Endothelial cell of umbilical vein (primary cell): ENCODE data around the gene HNRNPDL. TPM values are rescaled to one million over a fixed set of nuclear protein-coding genes. Genes with fewer than 3 reads are reported as not detected.

Source experiments
- BruUV-seq: library from RNA; stranded (reverse); fragments of 400-500 nt; replicated peaks from 2 replicates; lab custom pipeline; 2021; lab: Mats Ljungman, UMichigan
- CTCF ChIA-PET: fragments of 300-600, 350-600 bp; sonication (Branson Sonifier 250); formaldehyde crosslinking; loops from one replicate; lab custom pipeline; 2021; ENCODE audit warnings: antibody characterized with exemption, inconsistent platforms; lab: Charles Lee
- POLR2A ChIA-PET: fragments of 300-600, 350-600 bp; sonication (Branson Sonifier 250); formaldehyde crosslinking; loops from one replicate; lab custom pipeline; 2021; ENCODE audit warnings: antibody characterized with exemption, inconsistent platforms; lab: Charles Lee
- DNase-seq: peaks from one replicate; pipeline ENCODE4 v3.0.0-alpha.2; 2011; ENCODE audit warnings: low read depth, low spot score
- FAIRE-seq: peaks from 2 replicates; lab custom pipeline; 2011; peaks lifted over from hg19 to GRCh38; lab: Jason Lieb, UNC
- H2AFZ ChIP-seq: 2 replicates; pipeline ENCODE4 v1.6.0; 2012; ENCODE audit warnings: low read depth, low read length, control low read depth, inconsistent platforms
- H3K27ac ChIP-seq: 2 replicates; pipeline ENCODE4 v1.5.1; 2011; ENCODE audit warnings: low read depth, mild to moderate bottlenecking, control low read depth, low read length, moderate library complexity; ENCODE audit not compliant: insufficient read depth
- H3K27me3 ChIP-seq, 2 experiments: 2 replicates each; pipeline versions ENCODE4 v1.6.0 to v1.6.1; 2011; ENCODE audit warnings: low read length in 2 of 2, mixed read lengths in 1 of 2; ENCODE audit not compliant: control insufficient read depth in 2 of 2, insufficient read depth in 2 of 2
- H3K36me3 ChIP-seq, 2 experiments: 2 replicates in 1 of 2; 3 replicates in 1 of 2; pipeline ENCODE4 v1.5.1; 2011; ENCODE audit warnings: low read length in 2 of 2, mild to moderate bottlenecking in 1 of 2, moderate library complexity in 1 of 2; ENCODE audit not compliant: control insufficient read depth in 2 of 2, insufficient read depth in 2 of 2; ENCODE audit errors: extremely low read depth in 1 of 2
- H3K4me1 ChIP-seq: 3 replicates; pipeline ENCODE4 v1.5.1; 2011; ENCODE audit warnings: mild to moderate bottlenecking, low read length; ENCODE audit not compliant: control insufficient read depth, insufficient read depth; ENCODE audit errors: extremely low read depth
- H3K4me2 ChIP-seq: 2 replicates; pipeline ENCODE4 v1.6.1; 2011; ENCODE audit warnings: low read length, control low read depth, mixed read lengths; ENCODE audit not compliant: insufficient read depth
- H3K4me3 ChIP-seq, 3 experiments: fragments of 200-600 bp in 1 of 3; sonication (generic), shearing (Covaris generic) in 1 of 3; replicated peaks in 1 of 3; 2 replicates each; pipeline ENCODE4 v1.5.1; 2011 to 2016; ENCODE audit warnings: control low read depth in 3 of 3, low read length in 3 of 3, mild to moderate bottlenecking in 2 of 3, inconsistent platforms in 1 of 3, low read depth in 1 of 3, moderate library complexity in 1 of 3; ENCODE audit not compliant: insufficient read depth in 1 of 3
- H3K79me2 ChIP-seq: 2 replicates; pipeline ENCODE4 v1.6.0; 2012; ENCODE audit warnings: low read length, inconsistent platforms; ENCODE audit not compliant: control insufficient read depth, insufficient read depth
- H3K9ac ChIP-seq: replicated peaks from 2 replicates; pipeline ENCODE3; 2011; ENCODE audit warnings: low read length, control low read depth; ENCODE audit not compliant: insufficient read depth; ENCODE audit errors: extremely low read depth
- H3K9me1 ChIP-seq: replicated peaks from 3 replicates; pipeline ENCODE4 v1.6.0; 2011; ENCODE audit warnings: mild to moderate bottlenecking, low read length; ENCODE audit not compliant: control insufficient read depth, insufficient read depth; ENCODE audit errors: extremely low read depth
- H3K9me3 ChIP-seq: replicated peaks from 2 replicates; pipeline ENCODE4 v1.5.1; 2012; ENCODE audit warnings: low read length, inconsistent platforms; ENCODE audit not compliant: control insufficient read depth, insufficient read depth
- H4K20me1 ChIP-seq: replicated peaks from 2 replicates; pipeline ENCODE3; 2011; ENCODE audit warnings: mild to moderate bottlenecking, low read length; ENCODE audit not compliant: control insufficient read depth, insufficient read depth; ENCODE audit errors: extremely low read depth
- EZH2 ChIP-seq: IDR thresholded peaks from 2 replicates; pipeline ENCODE4 v1.6.1; 2012; ENCODE audit warnings: borderline replicate concordance, low read depth, mild to moderate bottlenecking, moderate library complexity, low read length, inconsistent platforms; ENCODE audit not compliant: severe bottlenecking
- FOS ChIP-seq: IDR thresholded peaks from 2 replicates; pipeline ENCODE4 v1.6.1; 2011; ENCODE audit warnings: mild to moderate bottlenecking, low read length, moderate library complexity, borderline replicate concordance; ENCODE audit not compliant: insufficient read depth
- GATA2 ChIP-seq: IDR thresholded peaks from 2 replicates; pipeline ENCODE4 v1.7.0; 2011; ENCODE audit warnings: low read depth, mild to moderate bottlenecking, moderate library complexity, mixed read lengths, low read length; ENCODE audit not compliant: insufficient read length, insufficient read depth
- JUN ChIP-seq: IDR thresholded peaks from 2 replicates; pipeline ENCODE4 v1.6.1; 2011; ENCODE audit warnings: borderline replicate concordance, low read depth; ENCODE audit not compliant: insufficient read length, insufficient read depth
- MYC ChIP-seq: IDR thresholded peaks from one replicate; pipeline ENCODE4 v1.6.1; 2011; ENCODE audit warnings: mild to moderate bottlenecking, low read depth, low read length
- POLR2A ChIP-seq: IDR thresholded peaks from 2 replicates; pipeline ENCODE4 v1.6.1; 2012; ENCODE audit warnings: low read depth, mild to moderate bottlenecking, control low read depth, low read length
- POLR2AphosphoS5 ChIP-seq: IDR thresholded peaks from 2 replicates; pipeline ENCODE4 v1.6.1; 2012; ENCODE audit warnings: low read depth, mild to moderate bottlenecking, control low read depth, low read length, moderate library complexity; ENCODE audit not compliant: insufficient read depth
- dilution Hi-C: fragments of 300-500 bp; cut with MboI; formaldehyde crosslinking; loops from one replicate; pipeline ENCODE4 v1.15.0; 2019; ENCODE audit warnings: low sequenced_read_pairs; ENCODE audit not compliant: extremely low pct_ligation_motif_present
- intact Hi-C: fragments of 100-400 bp; cut with micrococcal nuclease; formaldehyde crosslinking; loops from one replicate; pipeline ENCODE4 v1.10.0; 2022
- polyA plus RNA-seq, 4 experiments: library from polyadenylated mRNA; depleted of rRNA in 3 of 4; stranded (reverse) in 3 of 4; unstranded in 1 of 4; fragments of >200 nt; gene quantifications; 2 replicates each; pipeline versions ENCODE4 v1.2.1 to v1.2.3, GENCODE V29; 2011 to 2012; ENCODE audit warnings: missing spikeins in 1 of 4
- total RNA-seq: library from RNA; stranded (reverse); gene quantifications from 2 replicates; pipeline ENCODE4 v1.2.3, GENCODE V29; 2021
- TF ChIP-seq, protein P1 (sequence below): IDR thresholded peaks from 2 replicates; pipeline ENCODE4 v1.6.1; 2011; ENCODE audit not compliant: insufficient read depth, insufficient read length
- TF ChIP-seq, protein P2 (sequence below), 2 donors: IDR thresholded peaks; 1 replicate in 1 of 2; 2 replicates in 1 of 2; pipeline ENCODE4 v1.5.1; 2011; ENCODE audit warnings: low read length in 2 of 2, mild to moderate bottlenecking in 2 of 2, moderate library complexity in 2 of 2, control low read depth in 1 of 2, inconsistent platforms in 1 of 2, low read depth in 1 of 2; ENCODE audit not compliant: insufficient read depth in 1 of 2; ENCODE audit errors: extremely low read depth in 1 of 2

HNRNPDL gene
- total and polyA plus RNA-seq, 2 donors (not counting 3 experiments of a cell fraction or from before 2014, with no cell fraction given) = 160 to 292 TPM

DNA sequence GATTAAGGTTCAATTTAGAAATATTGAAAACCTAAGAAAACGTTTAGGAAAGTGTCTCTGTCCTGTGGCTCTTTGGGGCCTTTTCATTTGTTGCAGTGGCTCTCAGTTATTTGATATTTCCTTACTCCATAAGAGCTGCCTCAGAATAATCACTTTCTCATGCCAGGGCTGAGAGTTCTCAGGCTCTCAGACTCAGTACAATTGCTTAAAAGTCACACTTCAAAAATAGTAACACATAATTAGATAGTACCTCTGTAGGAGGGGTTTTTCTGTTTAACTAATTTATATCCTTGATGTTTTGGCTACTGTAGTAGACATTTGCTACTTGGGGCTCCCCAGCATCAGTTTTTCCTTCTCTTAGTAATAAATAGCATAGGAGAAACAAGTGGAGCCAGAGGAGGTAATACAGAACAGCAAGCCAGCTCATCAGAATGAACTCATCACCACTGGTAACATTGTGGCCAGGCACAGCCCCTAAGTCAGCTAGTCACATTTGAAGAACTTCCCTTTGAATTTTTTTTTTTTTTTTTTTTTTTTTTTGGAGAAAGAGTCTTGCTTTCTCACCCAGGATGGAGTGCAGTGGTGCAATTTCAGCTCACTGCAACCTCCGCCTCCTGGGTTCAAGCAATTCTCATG is 48.5 kb downstream of the HNRNPDL start:
- no peaks in the 10 kb centered on the region for H3K9me1 ChIP-seq
- no peak for TF ChIP-seq EZH2
- no peak for TF ChIP-seq POLR2AphosphoS5
- no peak for TF ChIP-seq FOS
- no peak for TF ChIP-seq GATA2
- no peak for TF ChIP-seq MYC
- TF ChIP-seq, protein P1, sequence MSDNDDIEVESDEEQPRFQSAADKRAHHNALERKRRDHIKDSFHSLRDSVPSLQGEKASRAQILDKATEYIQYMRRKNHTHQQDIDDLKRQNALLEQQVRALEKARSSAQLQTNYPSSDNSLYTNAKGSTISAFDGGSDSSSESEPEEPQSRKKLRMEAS = no peak
- no peak for TF ChIP-seq POLR2A
- TF ChIP-seq, protein P2, sequence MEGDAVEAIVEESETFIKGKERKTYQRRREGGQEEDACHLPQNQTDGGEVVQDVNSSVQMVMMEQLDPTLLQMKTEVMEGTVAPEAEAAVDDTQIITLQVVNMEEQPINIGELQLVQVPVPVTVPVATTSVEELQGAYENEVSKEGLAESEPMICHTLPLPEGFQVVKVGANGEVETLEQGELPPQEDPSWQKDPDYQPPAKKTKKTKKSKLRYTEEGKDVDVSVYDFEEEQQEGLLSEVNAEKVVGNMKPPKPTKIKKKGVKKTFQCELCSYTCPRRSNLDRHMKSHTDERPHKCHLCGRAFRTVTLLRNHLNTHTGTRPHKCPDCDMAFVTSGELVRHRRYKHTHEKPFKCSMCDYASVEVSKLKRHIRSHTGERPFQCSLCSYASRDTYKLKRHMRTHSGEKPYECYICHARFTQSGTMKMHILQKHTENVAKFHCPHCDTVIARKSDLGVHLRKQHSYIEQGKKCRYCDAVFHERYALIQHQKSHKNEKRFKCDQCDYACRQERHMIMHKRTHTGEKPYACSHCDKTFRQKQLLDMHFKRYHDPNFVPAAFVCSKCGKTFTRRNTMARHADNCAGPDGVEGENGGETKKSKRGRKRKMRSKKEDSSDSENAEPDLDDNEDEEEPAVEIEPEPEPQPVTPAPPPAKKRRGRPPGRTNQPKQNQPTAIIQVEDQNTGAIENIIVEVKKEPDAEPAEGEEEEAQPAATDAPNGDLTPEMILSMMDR (IDR thresholded peaks at IDR 0.05; ENCODE audit: extremely low read depth in 1 of 2, insufficient read depth in 1 of 2, low read depth in 1 of 2, low read length in 2 of 2) = no peak
- TF ChIP-seq JUN = no peak
- H3K27me3 ChIP-seq = no peaks in the 10 kb centered on the region
- FAIRE-seq = no peak
- no peak overlapping the region for H3K9ac ChIP-seq
- H3K36me3 ChIP-seq = no peaks in the 10 kb centered on the region
- no TSS peak for BruUV-seq
- no peak overlapping the region for H3K4me2 ChIP-seq
- CTCF ChIA-PET = interaction anchor here (1.2 to 1.6 kb wide), 2 partner anchors 48 to 357 kb away, joined by 4 to 5 read pairs; no protein-coding TSS in a partner anchor
- no peak overlapping the region for H2AFZ ChIP-seq
- H3K27ac ChIP-seq = no peak overlapping the region
- no peaks in the 10 kb centered on the region for H3K9me3 ChIP-seq
- H3K4me3 ChIP-seq = no peak overlapping the region
- peaks cover 2% of the 10 kb centered on the region for H3K79me2 ChIP-seq
- POLR2A ChIA-PET = interaction anchor here (0.6 kb wide), 1 partner anchor 598 kb away, joined by 3 read pairs; no protein-coding TSS in a partner anchor
- H3K4me1 ChIP-seq = no peaks in the 10 kb centered on the region
- no peaks in the 10 kb centered on the region for H4K20me1 ChIP-seq
- intact Hi-C loops = no loop called here
- dilution Hi-C loops = no loop called here
- no peak for DNase-seq
